ENCODE results near the gene KLHL22.

Gene KLHL22

GRCh38 chr22:20434264-20434751 lies 61.3 kb downstream of the KLHL22 start:
- DNase-seq (ENCODE audit: low spot score) (no peak), FAIRE-seq (no peak)

GRCh38 chr22:20433686-20434241 lies 61.8 kb downstream of the KLHL22 start:
- DNase-seq (ENCODE audit: low spot score), result no peak
- FAIRE-seq, result no peak

- DNase-seq (ENCODE audit: low spot score), result no peak
- FAIRE-seq, result no peak
Observed at GRCh38 chr22:20433191-20433590, 62.4 kb downstream of the KLHL22 start.

GRCh38 chr22:20432244-20432686 lies 63.3 kb downstream of the KLHL22 start:
- DNase-seq (ENCODE audit: low spot score) (no peak), FAIRE-seq (no peak)

GRCh38 chr22:20431511-20432192 lies 63.9 kb downstream of the KLHL22 start:
- DNase-seq (ENCODE audit: low spot score) (no peak), FAIRE-seq (no peak)

- no peak for FAIRE-seq
- no peak for DNase-seq (ENCODE audit: low spot score)
Observed at GRCh38 chr22:20430720-20431510, 64.7 kb downstream of the KLHL22 start.

- no peak for DNase-seq (ENCODE audit: low spot score)
Observed at GRCh38 chr22:20430101-20430719, 65.4 kb downstream of the KLHL22 start.

GRCh38 chr22:20429254-20430100 lies 66.1 kb downstream of the KLHL22 start:
- FAIRE-seq (no peak), DNase-seq (ENCODE audit: low spot score) (no peak)

More at GRCh38 chr22:20430101-20430719, 65.4 kb downstream of the KLHL22 start:
- no peak for FAIRE-seq

- DNase-seq (ENCODE audit: low spot score), result no peak
- no peak for FAIRE-seq
Observed at GRCh38 chr22:20428496-20429253, 66.9 kb downstream of the KLHL22 start.

- DNase-seq (ENCODE audit: low spot score), result no peak
- no peak for FAIRE-seq
Observed at GRCh38 chr22:20427945-20428417, 67.6 kb downstream of the KLHL22 start.

- FAIRE-seq, result no peak
- no peak for DNase-seq (ENCODE audit: low spot score)
Observed at GRCh38 chr22:20427104-20427944, 68.3 kb downstream of the KLHL22 start.

GRCh38 chr22:20426259-20426615 lies 69.4 kb downstream of the KLHL22 start:
- no peak for FAIRE-seq
- no peak for DNase-seq (ENCODE audit: low spot score)

GRCh38 chr22:20425566-20426258 lies 69.9 kb downstream of the KLHL22 start:
- DNase-seq (ENCODE audit: low spot score), result no peak
- no peak for FAIRE-seq

GRCh38 chr22:20424932-20425565 lies 70.5 kb downstream of the KLHL22 start:
- DNase-seq (ENCODE audit: low spot score) (no peak), FAIRE-seq (no peak)

GRCh38 chr22:20424568-20424931 lies 71.0 kb downstream of the KLHL22 start:
- DNase-seq (ENCODE audit: low spot score) (no peak), FAIRE-seq (no peak)

- FAIRE-seq (no peak), DNase-seq (ENCODE audit: low spot score) (no peak)
Observed at GRCh38 chr22:20423906-20424551, 71.6 kb downstream of the KLHL22 start.

- no peak for DNase-seq (ENCODE audit: low spot score)
- no peak for FAIRE-seq
Observed at GRCh38 chr22:20423008-20423905, 72.3 kb downstream of the KLHL22 start.

All from RCC 7860 (cell line).